ENCODE results near the gene NRXN3.
"Not testable (repeated sequence)": the region's sequence is repeated elsewhere in the genome, so short reads cannot be mapped to it uniquely, and the experiment has no call there.

NRXN3 gene

DNA sequence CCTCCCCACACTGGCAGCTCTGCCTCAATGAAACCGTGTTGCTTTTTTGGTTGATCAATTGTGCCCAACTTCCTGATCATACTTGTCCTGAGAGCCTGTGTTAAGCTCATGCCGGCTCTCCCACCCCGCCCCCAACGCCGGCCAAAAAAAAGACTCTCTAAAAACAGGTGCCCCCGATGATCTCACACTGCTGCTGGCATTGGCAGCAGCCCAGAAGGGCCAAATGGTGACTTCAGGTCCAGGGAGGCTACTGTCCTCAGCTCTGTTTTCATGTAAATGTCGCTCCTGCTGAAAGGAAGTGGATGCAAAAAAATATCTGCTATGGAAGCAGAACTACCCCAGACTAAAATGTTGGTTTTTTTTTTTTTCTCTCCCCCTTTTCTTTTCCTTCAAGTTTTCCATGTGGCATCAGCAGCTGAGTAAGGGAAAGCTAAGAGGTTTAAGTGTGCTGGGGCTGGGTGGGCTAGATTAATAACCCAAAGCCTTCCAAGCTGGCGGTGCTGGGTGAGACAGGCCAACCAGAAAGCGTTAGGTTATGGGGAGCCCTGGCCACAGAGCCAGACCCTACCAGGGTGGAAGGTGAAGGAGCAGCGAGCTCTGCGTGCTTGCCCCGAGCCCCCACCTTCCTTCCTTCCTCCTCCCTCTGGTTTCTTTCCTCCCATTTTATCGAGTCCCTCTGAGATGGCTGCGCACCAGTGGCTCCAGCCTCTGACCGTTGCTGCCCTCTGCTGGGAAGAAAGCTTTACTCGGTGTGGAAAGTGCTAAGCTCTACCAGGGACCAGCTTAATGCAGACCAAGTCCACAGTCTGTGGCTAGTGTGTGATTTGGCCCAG is 396.1 kb downstream of the NRXN3 start:
- TF ChIP-seq, protein P1, sequence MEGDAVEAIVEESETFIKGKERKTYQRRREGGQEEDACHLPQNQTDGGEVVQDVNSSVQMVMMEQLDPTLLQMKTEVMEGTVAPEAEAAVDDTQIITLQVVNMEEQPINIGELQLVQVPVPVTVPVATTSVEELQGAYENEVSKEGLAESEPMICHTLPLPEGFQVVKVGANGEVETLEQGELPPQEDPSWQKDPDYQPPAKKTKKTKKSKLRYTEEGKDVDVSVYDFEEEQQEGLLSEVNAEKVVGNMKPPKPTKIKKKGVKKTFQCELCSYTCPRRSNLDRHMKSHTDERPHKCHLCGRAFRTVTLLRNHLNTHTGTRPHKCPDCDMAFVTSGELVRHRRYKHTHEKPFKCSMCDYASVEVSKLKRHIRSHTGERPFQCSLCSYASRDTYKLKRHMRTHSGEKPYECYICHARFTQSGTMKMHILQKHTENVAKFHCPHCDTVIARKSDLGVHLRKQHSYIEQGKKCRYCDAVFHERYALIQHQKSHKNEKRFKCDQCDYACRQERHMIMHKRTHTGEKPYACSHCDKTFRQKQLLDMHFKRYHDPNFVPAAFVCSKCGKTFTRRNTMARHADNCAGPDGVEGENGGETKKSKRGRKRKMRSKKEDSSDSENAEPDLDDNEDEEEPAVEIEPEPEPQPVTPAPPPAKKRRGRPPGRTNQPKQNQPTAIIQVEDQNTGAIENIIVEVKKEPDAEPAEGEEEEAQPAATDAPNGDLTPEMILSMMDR (IDR thresholded peaks at IDR 0.05; ENCODE audit: low read depth, low read length), result no peak; the same call in 1 of the 2 replicates
- H3K4me3 ChIP-seq (ENCODE audit: low read depth, low read length), result no peak overlapping the region

DNA sequence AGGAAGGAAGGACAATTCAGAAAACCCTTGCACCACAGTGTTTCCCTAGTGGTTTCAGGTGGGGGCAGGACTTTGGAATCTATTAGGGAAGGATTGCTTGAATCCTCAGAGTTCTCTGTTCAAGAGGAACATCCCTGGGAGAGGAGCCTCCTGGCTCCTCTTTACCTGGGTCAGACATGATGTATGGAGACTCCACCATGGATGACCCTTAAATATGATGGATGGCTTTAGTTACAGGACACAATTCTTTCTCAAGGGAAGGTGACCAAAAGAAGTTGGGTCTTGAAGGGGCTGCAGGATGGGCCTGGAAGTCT is 396.6 kb downstream of the NRXN3 start:
- TF ChIP-seq, protein P1 (IDR thresholded peaks at IDR 0.05; ENCODE audit: low read depth, low read length), result no peak
- no peak overlapping the region for H3K4me3 ChIP-seq (ENCODE audit: low read depth, low read length)

DNA sequence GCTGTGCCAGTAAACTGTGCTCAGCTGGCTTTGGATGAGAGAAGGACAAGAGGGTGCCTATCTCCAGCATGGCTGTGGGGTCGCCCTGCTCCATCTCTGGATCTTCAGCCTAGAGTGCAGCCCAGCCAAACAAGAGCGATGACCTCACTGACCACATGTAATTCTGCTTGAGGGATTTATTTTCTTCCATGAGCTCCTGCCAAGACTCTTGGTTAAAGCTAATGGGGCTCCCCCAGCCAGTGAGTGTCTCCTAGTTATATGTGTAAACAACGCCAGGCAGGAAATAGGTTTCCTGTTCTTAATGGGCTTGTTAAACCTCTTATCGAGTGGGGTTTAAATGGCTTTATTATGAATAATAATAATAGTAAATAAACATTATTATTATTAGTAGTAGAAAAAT is 397.2 kb downstream of the NRXN3 start:
- TF ChIP-seq, protein P1 (IDR thresholded peaks at IDR 0.05; ENCODE audit: low read depth, low read length), result no peak
- H3K4me3 ChIP-seq (ENCODE audit: low read depth, low read length), result no peak overlapping the region

DNA sequence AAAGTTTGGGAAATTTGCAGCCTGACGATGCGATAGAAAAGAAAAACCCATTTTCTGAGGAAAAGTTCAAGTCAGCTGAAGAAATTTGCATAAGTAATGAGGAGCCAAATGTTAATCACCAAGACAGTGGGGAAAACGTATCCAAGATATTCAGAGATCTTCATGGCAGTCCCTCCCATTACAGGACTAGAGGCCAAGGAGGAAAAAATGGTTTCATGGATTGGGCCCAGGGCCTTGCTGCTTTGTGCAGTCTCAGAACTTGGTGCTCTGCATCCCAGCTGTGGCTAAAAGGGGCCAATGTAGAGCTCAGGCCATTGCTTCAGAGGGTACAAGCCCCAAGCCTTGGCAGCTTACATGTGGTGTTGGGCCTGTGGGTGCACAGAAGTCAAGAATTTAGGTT is 403.6 kb downstream of the NRXN3 start:
- not testable (repeated sequence) for H3K4me3 ChIP-seq (ENCODE audit: low read depth, low read length)

DNA sequence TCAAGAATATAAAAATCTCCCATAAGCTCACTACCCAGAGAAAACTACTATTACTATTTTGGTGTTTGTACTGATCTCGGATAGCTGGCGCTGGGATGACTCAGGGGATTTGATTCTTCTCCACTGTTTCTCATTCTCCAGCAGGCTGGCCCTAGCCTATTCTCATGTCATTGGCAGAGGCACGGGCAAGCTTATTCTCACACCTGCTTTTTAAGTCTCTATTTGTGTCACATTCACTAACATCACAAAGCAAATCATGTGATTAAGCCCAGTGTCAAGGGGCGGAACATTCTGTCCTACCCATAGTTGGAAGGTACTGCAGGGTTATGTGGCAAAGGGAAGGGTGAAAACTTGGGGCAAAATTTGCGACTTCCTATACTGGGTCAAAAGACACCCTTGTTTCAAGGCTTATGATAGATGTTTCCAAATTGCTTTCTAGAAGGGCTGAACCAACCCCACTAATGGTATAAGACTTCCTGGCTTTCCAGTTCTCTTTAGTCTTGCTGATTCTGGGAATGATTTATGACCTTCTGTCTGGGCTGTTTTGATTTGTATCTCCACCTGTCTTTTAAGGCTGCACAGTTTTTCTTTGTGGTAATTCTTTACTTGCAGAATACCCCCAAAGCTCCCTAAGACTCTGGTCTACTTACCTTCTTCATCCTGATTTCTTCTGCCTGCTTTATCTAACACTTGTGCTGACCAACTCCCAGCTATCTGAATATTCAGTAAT is 406.4 kb downstream of the NRXN3 start:
- TF ChIP-seq, protein P1 (IDR thresholded peaks at IDR 0.05; ENCODE audit: low read depth, low read length), result no peak
- H3K4me3 ChIP-seq (ENCODE audit: low read depth, low read length), result no peak overlapping the region

DNA sequence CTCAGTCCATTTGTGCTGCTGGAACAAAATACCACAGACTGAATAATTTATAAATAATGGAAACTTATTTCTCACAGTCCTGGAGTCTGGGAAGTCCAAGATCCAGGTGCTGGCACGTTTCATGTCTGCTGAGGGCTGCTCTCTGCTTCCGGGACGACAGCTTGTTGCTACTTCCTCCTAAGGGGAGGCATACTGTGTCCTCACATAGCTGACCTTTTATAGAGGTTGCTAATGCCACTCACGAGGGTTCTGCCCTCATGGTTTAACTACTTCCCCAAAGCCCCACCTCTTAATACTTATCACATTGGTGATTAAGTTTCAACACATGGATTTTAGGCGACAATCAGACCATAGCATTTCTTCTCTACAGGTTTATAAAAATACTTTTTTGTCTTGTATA is 411.1 kb downstream of the NRXN3 start:
- TF ChIP-seq, protein P1 (IDR thresholded peaks at IDR 0.05; ENCODE audit: low read depth, low read length), result no peak
- H3K4me3 ChIP-seq (ENCODE audit: low read depth, low read length), result no peak overlapping the region

DNA sequence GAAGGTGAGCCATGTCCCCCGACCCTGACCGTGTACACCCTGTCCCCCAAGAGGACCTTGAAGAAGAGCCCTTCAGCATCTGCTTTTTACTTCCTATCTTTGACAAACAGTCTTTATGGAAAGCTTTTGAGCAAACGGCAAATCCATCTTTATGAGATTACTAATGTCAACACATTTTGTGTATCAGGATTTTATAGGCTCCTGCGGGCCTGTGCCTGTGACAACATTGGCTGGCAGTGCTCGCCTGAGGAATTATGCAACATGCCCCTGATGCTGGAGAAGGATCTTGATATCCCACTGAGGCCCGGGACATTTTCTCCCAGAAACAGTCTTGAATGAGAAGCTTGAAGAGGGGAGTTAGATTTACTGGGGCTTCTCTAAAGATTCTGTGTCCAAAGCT is 416.5 kb downstream of the NRXN3 start:
- no peak overlapping the region for H3K4me3 ChIP-seq (ENCODE audit: low read depth, low read length)
- TF ChIP-seq, protein P1 (IDR thresholded peaks at IDR 0.05; ENCODE audit: low read depth, low read length), result no peak

Measured in WI38 (cell line).